DMS53 treated with DMSO at 0.1 percent for 48 hours (cell line): Measurements from ENCODE around the gene PDE6G.
"Not testable (repeated sequence)": the region's sequence is repeated elsewhere in the genome, so short reads cannot be mapped to it uniquely, and the experiment has no call there.

Experiments used
- DNase-seq: peaks from one replicate; lab custom pipeline; 2025; ENCODE audit not compliant: unreplicated experiment; lab: John Stamatoyannopoulos, UW

PDE6G gene

DNA sequence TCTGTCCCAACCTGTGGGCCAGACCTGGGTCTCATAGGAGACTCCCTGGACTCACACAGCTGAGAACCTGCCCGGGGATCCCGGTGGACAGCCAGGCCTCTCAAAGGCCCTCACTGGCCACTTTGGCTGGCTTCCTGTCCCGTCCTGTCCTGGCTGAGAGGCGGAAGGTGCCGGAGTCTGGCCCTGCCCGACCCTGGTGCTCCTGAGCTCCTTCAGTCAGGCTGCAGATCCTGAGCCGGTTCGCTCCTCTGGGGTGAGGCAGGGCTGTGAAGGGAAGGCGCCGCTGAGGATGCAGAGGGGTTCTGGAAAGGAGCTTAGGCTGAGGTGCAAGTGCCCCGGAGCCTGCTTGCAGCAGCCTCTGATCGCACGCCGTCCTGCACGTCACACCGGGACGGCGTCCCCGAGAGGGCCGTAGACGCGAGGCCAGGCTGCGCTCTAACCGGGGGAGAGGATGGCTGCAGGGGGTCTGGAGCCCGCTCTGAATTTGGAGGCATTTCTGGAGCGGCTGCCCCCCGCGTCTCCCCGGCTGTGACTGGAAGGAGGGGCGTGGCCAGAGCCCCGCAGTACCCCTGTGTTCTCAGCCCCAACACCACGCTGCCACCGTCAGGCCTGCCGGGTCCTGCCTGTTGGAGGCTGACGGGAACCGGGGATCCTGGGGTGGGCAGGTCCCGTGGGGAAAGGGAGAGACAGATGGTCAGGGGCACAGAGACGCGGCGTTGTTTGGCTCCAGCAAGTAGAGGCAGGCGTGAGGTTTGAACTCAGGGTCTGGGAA is 31.6 kb upstream of the PDE6G start:
- no peak for DNase-seq

DNA sequence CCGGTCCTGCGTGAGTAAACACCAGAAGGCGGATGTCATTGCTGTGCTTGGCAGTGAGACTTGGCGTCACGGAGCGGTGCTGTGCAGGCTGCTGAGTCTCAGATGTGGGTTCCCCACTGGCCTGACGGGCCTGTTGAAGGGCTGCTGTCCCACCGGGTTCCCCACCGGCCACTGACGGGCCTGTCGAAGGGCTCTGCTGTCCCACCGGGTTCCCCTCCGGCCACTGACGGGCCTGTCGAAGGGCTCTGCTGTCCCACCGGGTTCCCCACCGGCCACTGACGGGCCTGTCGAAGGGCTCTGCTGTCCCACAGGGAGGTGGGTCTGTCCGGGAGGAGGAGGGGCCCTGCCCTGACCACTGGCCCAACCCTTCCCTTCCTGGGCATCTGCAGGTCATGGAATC is 30.3 kb upstream of the PDE6G start:
- no peak for DNase-seq

DNA sequence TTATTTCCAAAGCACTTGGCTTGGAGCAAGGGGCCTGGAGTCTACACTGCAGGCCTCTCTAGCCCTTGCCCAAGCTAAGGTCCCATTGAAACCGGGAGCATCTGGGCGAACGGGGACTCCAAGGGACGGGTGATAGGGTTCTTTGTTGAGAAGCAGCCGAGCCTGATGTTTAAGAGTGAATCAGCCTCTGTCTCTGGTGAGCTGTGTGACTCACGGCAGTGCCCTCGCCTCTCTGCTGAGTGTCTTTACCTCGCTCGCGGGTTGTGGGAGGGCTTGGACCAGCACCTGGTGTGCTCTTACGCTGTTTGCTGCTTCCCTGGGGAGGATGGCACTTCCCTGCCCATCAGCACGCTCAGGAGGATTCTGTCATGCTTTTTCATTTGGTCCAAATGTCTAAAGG is 28.8 kb upstream of the PDE6G start:
- DNase-seq, result no peak

DNA sequence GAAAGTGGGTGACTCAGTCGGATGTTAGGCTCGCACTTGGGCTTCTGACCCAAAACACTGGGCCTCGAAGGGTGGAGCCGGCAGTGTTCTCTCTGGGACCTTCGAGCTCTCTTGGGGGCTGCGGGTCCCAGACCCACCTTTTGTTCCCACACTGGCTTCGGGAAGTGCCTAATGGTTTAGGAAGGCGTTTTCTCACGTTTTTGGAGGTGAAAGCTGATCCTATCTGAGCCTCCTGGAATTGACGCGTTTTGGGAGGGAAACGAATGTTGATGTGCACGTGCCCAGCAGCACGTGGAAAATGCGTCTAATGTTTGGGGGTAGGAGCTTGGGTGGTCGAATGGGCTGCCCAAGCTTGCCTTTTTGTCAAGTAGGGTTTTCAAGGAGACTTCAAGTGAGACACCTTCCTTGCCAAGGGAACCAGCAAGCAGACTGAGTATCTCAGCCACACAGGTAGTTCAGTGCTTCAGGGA is 28.1 kb upstream of the PDE6G start:
- DNase-seq, result no peak

DNA sequence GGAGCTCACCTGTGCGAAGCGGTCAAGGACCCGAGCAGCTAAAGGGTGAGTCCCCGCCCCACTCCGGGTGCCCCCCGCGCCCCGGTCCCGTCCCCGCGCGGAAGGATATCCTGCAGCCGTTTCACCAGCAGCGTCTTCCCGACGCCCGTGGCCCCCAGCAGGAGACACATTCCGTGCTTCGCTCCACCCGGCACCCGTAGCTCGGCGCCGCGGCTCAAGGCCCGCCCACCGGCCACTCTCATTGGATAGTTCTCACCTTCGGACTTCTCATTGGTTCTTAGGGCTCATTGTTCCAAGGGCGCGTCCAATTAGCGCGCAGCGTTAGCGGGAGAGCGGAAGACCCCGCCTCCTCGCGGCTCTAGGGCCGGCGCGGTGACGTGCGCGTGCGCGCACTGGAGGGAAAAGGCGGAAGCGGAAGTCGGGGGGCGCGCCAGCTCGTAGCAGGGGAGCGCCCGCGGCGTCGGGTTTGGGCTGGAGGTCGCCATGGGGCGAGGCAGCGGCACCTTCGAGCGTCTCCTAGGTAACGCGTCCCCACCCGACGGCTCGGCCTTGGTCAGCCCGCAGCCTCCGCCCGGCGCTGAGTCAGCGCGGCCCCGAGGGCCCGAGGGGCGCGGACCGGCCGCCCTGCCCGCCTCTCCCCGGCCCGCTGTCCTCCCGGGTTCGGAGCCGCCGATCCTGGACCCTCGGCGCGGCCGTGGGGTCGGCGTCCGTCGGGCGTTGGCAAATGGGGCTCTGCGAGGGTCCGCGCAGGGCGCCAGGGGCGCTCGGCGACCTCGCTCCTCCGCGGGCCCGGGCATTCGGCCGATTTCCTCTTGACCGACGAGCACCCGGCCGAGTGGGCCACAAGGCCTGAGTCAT is 27.5 kb upstream of the PDE6G start, which contains the start of the genes ARL16 and HGS:
TSS of gene ARL16 (minus strand) at position 214 of the 858 bp plus-strand sequence. CDS start at position 170, 44 bp downstream.
TSS of gene HGS (plus strand) at position 428 of the 858 bp plus-strand sequence. CDS start at position 484, 56 bp downstream.
- peak; percentile 96 for DNase-seq

DNA sequence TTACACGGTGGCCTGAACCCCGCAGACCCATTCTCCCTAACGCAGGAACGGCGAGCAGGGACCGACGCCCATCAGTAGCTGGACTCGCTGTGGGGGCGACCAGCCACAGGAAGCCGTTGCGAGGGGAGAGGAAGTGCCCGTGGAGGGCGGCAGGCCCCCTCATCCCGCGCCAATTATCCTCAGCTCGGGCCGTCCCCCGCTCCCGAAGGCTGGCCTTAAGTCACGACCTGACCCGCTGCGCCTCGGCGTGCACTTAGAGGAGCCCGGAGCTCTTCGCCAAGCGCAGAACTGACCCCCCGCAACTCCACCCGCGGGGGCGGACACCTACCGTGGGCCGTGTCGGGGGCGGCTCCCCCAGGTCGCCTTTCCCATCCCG is 26.9 kb upstream of the PDE6G start:
- no peak for DNase-seq

DNA sequence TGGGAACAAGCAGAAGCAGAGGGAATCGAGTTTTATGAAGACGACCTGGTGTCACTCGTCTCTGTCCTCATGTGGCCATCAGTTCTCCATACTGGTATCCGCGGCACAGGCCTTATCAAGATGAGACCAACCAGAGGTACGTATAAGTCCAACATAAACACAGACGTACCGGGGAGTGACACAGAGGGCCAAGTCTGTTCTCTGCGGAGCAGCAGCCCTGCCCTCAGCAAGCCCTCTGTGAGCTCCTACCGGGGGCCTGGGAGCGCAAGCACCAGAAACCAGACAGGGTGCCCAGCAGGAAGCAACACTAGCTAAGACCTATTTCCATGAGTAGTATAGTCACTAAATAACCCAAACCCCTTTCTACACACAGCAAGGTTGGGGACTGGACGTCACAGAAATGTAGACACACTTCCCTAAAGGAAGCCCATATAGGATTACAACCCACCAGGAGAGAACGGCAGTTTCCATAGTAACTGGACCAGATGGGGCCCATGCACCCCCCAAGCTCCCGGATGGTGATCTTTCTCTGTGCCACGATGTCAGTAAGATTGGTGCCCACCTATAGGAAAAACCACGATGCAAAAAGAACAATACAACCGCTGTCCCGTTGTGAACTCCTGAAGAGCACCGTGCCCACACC is 26.3 kb upstream of the PDE6G start:
- no peak for DNase-seq

DNA sequence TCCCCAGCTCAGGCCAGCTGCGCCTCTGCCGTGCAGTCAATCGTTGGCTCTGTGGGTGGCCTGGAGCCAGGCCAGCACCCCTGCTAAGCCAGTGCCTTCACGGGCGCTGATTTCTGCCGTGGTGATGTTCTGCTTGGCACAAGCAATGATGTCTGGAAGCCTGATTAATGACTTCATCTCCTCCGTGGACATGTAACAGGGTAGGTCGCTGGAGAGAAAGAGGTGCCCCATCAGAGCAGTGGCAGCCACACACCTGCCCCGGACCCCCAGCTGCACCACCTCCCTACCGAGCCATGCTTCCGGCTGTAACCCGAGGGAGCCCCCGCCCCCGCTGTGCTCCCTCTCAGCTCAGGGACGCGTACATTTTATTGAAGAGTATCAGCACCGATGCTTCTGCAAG is 25.3 kb upstream of the PDE6G start:
- no peak for DNase-seq

DNA sequence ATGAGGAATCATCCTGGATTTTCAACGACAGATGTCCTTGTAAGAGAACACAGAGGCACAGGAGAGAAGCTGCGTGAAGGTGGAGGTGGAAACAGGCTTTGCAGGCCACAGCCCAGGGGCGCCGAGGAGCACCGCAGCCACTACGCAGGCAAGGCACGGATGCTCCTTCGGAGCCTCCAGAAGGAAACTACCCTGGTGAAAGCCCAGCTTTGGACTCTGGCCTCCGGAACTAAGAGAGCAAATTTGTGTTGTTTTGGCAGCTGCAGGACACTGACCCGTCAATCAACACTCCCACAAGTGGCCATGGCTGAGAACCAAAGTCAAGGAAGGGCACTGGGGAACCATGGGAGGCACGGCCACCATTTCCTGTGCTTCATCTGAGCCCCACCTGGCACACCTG is 23.8 kb upstream of the PDE6G start:
- DNase-seq, result no peak

DNA sequence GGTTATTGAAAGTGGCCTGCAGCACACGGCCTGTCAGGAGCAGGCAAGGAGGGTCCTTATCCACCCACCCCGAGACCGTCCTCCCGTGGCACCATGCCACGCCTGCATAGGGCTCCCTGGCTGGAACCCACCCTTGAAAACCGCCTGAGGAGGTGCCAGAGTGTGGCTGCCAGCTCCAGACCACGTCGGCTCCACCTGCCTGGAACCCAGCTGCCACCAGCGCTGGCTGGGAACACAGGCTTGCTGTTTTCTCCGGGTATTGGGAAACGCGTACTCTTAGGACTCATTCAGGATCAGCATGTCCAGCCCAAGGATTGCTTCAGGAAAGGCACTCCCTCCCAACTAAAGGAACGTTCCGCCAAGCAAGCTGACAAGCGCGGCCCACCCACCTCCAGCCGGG is 20.6 kb upstream of the PDE6G start:
- DNase-seq, result no peak

DNA sequence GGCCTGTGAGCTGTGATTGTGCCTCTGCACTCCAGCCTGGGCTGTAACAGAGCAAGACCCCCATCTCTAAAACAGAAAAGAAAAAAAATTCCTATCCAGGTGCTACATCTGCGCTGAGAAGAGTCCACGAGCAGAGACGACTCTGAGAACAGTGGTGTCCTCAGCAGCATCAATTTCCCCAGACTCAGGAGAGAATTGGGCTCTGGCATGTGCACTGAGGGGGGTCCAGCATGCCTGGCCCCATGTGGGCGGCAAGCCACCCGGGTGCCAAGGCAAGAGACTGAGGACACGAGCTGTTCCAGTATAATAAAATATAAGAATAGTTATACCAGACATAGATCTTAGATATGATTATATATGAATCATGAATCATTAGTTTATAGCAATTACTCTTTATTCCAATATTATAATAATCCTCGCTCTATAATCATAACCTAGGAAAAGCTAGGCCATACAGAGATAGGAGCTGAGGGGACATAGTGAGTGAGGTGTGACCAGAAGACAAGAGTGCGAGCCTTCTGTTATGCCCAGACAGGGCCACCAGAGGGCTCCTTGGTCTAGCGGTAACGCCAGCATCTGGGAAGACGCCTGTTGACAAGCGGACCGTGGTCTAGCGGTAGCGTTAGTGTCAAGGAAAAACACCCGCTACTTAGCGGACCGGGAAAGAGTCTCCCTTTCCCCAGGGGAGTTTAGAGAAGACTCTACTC is 19.3 kb upstream of the PDE6G start:
- DNase-seq, result not testable (repeated sequence)

DNA sequence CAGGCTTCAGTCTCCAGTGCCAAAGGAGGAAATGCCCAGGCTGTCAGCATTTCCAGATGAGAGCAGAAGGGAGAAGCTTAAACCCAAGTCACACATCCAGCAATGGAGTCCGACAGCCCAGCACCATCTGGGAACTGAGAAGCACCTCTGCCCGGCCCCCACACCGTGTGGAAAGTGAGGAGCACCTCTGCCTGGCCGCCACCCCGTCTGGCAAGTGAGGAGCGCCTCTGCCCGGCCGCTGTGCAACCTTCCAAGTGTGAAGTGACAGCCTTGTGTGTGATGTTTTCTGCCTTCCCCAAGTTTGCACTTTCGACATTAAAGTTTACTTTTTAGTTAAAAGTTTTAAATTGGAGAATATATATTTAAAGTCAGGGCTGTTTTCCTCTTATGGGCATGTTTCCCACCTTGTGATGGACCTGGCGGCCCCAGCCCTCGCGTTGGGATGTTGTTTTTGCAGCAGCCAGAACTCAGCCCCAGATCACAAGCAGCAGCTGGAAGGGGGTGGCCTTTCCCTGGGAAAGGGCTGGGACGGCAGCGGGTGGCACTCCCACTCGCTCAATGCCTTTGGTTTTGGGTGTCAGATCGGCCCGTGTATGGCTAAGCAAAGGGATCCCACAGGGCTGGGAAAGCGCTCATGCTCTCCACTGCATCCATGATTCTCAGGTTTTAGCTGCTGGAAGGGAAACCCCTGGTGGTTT is 17.4 kb upstream of the PDE6G start:
- DNase-seq, result no peak

DNA sequence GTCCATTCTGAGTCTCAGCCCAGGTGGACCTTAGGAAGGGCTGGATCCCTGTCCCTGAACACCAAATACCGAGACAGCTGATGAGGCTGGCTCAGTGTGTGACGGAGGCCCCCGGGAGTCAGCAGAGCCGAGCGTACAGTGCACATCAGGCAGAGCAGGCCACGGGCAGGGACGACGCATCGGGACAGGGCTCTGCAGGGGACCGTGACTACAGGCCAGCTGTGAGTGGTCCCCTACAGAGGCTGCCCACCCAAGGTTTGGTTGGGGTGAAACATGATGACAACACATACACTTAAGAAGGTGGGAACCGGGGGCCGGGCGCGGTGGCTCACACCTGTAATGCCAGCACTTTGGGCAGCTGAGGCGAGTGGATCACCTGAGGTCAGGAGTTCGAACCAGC is 16.6 kb upstream of the PDE6G start:
- DNase-seq, result no peak

DNA sequence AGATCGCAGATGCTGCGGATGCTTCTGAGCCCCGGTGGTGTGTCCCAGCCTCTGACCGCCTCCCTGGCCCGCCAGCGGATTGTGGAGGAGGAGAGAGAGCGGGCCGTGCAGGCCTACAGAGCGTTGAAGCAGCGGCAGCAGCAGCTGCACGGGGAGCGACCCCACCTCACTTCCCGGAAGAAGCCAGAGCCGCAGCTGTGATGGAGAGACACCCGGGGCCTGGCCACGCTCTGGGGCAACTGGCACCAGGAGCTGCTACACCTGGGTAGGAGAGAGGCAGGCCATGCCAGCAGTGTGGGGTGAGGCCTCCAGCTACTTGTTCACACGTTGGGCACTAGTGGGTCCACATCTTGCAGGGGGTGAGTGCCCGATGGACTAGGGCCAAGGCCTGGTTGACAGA is 16.2 kb upstream of the PDE6G start:
- no peak for DNase-seq

DNA sequence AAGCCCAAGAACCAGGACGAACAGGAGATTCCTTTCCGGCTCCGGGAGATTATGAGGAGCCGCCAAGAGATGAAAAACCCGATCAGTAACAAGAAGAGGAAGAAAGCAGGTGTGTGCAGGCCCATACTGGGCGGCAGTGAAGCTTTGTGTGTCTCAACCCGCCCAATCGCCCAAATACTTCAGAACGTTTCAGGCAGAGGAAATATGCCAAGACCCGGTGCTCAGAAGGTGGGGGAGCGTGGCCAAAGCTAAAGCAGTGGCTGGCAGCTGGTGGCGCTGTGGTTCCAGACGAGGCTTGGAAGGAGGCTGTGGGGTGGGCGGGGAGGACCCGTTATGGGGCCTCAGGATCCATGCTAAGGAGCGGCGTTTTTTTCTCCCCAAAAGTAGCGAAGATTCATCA is 11.4 kb upstream of the PDE6G start:
- DNase-seq, result no peak

DNA sequence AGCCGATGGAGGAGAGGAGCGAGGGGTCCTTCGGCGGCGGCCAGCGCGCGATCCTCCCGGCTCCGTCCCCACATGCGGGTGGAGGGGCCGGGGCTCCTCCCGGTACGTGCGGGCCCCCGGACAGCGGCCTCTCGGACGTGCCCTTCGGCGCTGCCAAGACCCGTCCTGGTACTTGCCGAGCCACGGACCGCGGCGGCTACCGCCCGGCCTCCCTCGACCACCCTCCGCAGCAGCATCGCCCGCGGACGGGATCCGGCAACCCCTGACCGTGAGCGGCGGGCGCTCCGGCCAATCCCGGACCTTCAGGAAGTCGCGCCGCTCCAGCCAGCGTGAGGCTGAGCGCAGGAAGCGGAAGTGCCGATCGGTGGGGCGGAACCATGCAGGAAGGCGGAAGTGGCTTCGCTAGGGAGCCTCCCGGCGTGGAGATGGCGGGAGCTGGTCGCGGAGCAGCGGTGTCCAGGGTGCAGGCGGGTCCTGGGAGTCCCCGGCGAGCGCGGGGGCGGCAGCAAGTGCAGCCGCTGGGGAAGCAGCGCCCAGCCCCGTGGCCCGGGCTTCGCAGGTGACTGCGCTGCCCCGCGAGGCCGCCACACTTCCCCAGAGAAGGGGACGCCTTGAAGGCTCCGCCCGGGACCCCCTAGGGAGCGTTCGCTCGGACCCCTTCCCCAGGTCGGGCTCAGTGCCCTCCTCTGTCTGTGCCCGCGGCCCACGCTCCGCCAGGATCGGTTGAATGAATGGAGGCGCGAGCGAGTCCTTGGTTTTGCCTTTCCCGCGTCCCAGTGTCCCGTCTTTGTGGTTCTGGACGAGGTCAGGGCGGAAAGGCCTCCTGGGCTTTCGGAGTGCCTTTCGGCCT is 10.2 kb upstream of the PDE6G start, which contains the start of the genes CCDC137 and OXLD1:
TSS of gene CCDC137 (plus strand) at position 396 of the 850 bp plus-strand sequence. CDS start at position 426, 30 bp downstream.
TSS of gene OXLD1 (minus strand) at position 264 of the 850 bp plus-strand sequence. CDS start at position 236, 28 bp downstream.
- peak; percentile 86 for DNase-seq

DNA sequence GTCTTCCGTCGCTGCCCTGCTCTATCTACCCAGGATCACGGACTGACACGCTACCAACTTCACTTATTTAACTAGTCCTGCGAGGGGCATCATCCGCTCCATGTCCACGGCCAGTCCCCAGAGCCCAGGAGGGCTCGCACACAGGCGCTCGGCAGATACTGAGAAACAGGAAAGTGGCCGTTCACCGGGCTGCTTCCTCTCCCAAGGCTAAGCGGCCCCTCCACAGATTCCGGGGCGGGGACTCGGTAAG is 9.7 kb upstream of the PDE6G start:
- DNase-seq, result no peak

DNA sequence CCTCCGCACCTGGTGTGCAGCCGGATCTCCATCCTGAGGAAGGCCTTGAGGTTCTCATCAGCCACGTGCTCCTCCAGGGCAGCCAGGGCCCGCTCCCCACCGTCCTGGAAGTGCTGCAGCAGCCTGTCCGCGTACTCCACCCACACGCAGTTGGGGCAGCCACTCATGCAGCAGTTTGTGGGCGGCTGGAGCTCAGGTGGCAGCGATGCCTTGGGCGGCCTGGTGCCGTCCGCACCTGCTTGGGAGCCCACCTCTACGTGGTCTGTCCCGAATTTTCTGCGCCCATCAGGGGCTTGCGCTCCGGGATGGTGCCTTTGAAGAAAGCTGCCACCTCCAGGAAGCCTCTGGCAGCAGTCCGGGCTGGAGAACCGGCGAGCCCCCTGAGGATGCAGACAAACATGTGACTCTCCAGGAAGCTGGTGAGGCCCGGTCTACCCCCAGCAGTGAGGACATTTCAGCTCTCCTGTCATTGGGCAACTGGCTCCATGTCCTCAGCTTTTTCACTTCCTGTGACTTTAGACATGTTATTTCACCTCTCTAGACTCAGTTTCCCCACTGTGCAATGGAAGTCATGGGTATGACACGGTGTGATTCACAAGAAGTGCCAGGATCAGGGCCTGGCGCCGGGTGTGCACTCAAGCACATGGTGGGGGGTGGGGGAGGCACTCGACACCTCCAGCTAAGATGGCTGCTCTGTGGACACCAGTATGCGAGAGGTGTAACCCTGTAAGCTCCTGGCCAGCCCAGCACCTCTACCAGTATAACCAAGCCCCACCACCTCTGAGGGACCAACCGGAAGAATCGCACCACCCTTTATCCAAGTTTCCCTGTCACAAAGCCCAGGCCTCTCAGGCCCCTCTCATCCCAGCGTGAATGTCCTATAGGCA is 9.1 kb upstream of the PDE6G start:
- no peak for DNase-seq
